GM19468 (cell line): Measurements from ENCODE around the gene ACTG1.

Experiments used
- ATAC-seq: cut with Tn5 transposase; IDR thresholded peaks from one replicate; pipeline ENCODE4 v1.9.1; 2021; ENCODE audit warnings: mild to moderate bottlenecking, moderate library complexity, moderate number of reproducible peaks; ENCODE audit not compliant: unreplicated experiment; ENCODE audit errors: extremely low read depth

Gene ACTG1

DNA sequence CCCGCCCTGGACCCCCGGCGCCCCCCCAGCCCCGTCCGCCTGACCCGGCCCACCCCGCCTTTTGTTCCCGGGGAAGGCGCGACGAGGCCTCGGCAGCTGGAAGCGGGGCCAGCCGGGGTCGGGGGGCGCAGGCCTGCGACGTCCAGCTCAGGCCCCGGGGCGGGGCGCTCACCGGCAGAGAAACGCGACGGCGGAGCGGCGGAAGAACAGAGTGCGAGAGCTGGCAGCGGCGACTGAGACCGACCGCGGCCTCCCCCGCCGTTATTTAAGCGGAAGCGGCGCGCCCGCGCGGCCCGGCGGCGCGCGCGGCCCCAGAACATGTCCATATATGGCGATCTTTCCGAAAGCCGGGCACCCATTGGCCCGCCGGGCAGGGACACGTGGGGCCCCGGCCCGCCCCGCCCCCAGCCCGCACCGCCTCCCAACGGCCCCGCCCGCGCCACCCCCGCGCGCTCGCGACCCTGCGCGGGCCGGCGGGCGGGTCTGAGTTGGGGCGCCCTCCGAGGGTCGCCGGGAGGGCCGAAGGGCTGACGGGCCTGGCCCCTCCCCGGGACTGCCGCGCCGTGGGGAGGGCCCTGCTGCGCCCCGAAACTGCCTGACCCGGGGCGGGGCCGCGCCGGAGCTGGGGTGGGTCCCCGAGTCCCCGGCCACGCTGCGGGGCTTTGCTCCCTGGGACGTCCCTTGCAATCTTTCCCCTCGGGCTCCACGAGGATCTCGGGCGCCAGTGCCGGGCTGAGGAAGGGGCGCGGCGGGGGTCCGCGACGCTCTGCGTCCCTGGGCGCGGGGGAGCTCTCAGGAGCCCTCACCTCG lies at the start of gene ACTG1:
TSS of gene ACTG1 (minus strand) at position 238 of the 810 bp plus-strand sequence. CDS start 445 bp downstream, outside the sequence.
- ATAC-seq = peak; percentile 39

DNA sequence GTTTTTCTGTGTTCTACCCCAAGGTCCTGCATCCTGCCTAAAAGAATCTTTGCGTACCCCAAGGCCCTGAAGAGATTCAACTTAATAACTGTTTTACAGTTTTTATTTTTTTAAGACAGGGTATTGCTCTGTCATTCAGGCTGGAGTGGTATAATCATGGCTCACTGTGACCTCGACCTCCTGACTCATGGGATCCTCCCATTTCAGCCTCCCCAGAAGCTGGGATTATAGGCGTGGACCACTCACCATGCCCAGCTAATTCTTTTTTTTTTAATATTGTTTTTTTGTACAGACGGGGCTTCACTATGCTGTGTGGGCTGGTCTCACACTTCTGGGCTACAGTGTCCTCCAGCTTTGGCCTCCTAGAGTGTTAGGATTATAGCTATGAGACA lies 48.9 kb upstream of the ACTG1 start:
- no peak for ATAC-seq

DNA sequence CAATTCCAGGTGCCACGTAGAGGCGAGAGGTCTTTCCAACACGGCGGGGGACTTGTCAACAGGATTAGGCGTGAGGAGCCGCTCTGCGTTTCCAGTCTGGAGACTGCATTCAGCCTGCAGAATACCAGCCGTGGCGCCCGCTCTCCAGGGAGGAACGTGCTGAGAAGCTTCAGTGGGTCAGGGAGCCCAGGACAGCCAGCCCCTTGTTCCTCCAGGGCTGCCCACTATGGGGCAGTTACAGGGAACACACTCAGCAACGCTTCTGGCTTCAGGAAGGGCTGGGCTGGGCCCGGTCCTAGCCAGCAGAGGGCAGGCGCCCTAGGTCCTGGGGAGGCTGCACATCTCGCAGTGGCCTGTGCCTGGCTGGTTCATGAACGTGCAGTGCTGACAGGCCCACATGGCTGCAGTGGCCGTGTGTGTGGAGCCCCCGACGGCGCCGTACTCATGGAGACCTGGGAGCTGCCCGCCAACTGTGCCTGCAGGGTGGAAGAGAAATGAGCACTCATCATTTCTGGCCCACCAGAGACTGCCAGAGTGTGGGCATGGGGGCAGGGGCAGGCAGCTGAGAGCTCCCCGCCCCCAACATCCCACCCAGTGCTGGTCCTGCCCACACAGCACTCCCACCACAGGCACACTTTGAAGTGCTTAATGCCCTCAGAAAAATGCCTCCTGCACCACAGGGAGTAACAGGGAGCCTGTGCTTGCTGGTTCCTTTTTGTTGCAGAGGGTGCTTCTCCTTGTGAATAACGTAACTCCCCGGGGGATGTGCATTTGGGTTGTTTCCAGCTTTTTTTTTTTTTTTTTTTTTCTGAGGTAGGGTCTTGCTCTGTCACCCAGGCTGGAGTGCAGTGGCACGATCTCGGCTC lies 46.6 kb upstream of the ACTG1 start:
- ATAC-seq = no peak

DNA sequence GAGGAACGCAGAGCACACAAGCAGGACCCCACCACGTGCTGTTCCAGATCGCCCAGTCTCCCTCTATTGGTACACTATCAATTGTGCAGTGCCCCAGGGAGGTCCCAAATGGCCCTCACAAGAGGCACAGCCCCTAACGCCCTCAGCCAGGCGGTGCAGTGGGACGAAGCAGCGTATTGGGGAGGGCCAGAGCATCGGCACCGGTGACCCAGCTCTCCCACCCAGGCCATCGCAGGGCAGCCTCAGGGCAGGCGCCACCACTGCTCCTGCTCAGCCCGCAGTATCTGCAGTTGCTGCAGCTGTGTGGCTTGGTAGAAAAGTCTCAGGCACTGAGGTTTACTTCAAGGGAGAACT lies 45.5 kb upstream of the ACTG1 start:
- no peak for ATAC-seq

DNA sequence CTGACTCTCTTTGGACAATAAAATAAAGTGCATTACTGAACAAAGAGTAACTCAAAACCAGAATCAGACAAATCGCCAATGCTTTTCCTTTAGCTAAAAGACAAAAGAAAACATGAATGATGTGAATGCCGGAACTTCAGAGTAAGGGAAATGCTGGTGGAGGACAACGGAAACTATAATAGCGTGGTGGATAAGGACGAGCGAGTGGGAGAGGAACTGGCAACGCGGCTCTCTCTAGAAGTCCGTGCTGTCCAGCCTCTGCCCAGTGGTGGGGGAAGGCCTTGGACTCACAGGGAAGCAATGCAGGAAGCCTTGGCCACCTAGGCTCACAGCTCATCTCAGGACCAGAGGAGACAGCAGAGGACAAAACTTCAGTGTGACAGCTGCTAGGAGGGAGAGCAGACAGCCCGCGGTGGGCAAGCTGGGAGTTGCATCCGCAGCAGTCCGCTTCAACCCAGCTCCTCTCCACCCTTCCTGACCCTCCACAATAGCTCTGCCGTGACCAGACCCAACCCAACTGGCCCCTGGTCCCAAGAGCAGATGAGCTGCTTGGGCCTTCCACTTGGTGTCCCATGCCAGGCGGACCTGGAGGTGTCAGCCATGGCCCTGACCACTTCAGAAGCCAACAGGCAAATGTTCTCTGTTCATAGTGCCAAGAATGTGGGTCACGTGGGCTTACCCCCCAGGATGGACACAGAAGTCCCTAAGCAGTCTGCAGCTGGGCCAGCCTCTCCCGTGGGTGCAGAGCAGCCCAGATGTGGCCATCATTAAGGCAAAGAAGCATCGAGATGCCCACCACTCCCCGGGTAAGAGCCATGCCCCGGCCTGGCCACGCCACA lies 44.9 kb upstream of the ACTG1 start:
- no peak for ATAC-seq

DNA sequence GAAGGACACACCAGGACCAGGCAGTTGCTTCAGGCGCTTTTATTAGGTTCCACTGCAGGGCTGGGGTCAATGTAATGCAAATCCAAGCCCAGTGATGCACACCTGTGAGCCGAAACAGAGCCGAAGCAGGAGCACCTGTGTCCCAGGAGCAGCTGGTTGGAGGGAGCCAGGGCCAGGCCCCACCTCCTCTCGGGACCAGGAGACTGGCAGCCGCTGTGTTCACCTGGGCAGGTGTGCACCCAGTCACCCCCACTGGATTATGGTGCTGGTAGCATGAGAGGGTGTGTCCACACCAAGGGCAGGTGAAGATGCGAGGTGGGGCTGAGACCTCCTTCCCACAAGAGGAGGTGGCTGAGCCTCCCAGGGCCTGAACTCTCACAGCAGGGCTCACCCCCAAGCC lies 44.3 kb upstream of the ACTG1 start:
- ATAC-seq = no peak

DNA sequence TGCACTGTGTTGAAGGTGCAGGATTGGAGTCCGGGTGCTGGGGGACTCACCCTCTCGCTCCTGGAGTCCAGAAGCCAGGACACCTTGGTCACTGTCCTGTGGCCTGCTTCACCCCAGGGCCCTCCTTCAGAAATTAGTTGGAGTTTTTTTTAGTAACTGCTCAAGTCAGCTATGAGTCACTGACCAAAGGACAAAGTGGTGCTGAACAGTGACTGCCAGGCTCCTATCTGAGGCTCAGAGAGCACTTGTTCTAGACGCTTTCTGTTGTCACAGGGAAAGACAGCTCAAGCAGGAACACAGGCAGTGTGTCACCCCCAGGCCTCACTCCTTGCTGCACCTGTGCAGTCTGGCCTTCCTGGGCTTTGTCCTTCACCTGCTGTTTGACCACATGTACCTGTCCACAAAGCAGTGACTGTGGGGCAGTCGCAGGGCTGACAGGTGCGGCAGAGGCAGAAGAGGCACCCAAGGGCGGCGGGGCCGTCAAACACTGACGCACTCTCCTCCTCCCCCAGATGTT lies 43.6 kb upstream of the ACTG1 start:
- ATAC-seq = no peak

DNA sequence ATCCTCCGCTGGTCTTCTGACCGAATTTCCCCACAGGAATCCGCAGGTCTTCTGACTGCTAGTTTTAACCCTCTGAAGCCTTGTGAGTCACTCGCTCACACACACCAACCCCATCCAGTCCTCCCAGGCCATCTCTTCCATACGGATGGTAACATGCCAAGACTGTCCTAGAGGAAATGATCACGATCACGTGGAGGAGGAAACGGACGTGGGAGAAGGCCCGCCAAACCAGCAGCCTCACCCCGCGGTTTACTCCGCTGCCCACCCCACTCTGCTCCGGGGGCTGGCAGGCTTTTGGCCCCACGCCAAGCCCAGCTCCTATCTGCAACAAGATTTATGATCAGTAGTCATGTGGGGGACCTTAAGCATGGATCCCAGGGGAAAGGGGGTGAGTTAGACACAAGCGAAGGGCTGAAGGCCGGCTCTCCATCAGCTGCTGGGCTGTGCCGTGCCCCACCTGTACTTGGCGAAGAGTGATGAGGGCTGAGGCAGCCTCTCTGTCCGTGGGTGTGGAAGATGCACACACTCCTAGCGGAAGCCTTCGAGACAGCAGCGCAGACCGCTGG lies 41.1 kb upstream of the ACTG1 start:
- no peak for ATAC-seq

DNA sequence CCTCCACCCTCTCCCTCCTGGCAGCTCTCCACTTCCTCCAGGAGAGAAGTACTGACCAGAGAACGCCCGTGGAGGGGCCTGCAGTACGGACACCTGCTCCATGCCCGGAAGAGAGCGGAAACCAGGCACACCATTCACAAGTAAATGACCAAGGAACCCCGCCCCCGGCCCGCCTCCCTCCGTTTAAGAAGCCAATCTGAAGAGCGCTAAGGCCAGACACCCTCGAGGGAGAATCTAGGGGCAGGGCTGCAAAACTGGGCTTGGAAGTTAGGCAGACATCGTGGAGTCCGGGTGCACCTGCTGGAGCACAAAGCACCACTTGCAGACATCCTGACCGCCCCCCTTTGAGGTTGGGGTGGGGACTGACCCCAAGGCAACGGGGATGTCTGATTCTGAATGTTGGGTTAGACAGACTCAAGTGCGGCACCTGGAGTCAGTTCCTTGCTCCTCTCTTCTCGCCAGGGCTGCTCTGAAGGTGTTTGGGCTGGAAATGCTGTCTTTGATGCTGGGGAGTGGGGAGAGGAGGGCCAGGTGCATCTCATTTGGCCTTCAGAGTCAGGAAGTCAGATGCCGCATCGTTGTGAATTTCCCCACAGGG lies 40.5 kb upstream of the ACTG1 start:
- ATAC-seq = no peak

DNA sequence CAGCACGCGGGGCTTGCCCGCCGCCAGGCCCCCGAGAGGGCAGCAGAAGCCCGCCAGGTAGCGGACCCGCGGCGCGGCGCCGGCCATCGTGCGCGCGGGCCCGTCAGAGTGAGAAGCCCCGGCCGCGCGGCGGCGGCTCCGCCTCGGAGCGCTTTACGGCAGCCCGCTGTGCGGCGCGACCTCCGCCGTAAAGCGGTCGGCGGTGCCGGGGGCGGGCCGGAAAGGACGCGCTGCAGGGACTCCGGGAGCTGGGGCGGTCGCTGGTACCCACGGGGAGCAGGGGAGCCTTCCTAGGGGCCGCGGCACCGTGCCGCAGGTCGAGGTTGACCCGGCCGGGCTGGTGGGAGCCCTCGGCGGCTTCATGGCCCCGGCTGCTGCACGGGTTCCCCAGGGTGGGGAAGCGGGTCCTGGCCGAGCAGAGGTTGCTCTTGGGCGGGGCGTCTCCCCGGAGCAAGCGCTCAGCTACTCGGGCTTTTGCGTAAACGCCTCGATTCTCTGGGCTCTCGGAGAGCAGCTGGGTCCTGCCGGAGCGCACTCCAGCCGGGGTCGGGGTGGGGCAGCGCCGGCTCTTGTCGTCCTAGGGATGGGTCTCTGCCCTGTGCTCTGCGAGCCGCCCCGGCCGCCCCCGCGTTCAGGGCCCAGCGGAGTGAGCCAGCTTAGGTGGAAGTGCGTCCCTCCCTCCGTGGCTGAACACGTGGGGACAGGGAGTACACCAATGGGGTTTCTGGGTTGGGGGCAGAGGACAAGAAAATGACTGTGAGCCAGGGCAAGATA lies 39.8 kb upstream of the ACTG1 start, which contains the start of gene FAAP100:
TSS of gene FAAP100 (minus strand) at position 110 of the 774 bp plus-strand sequence. CDS start at position 87, 23 bp downstream.
- ATAC-seq = peak; percentile 38

DNA sequence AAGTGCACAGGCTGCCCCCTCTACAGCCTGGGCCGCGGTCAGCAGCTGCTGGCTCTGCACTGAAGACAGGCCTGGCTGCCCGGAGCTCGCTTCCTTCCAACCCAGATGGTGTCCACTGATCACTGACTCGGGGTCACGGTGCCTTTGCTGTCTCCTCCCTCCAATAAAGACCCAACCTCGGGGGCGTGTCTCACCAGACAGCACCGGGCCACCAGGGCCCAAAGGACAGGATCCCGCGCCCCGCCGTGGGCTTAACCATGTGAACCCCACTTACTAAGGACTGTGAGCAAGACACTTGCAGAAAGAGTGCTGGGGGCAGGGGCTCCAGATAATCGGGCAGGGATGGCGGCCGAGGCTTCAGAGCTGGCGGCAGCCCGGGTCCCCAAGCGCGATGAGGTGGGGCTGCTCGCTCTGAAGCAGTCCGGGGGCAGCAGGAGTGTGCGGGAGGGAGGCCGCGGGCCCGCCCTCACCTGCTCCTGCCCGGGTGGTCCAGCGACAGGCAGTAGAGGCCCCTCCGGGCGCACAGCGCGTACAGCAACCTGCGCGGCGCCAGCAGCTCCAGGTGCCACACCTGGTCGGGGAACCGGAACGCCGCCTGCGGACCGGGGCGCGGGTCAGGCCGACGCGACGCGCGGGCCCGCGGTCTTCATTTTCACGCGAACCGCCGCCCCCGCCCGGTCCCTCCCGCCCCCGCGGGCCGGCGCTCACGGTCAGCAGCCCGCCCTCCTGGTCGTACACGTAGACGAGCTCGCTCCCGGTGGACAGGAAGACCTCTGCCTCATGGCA lies 39.1 kb upstream of the ACTG1 start:
- ATAC-seq = no peak

DNA sequence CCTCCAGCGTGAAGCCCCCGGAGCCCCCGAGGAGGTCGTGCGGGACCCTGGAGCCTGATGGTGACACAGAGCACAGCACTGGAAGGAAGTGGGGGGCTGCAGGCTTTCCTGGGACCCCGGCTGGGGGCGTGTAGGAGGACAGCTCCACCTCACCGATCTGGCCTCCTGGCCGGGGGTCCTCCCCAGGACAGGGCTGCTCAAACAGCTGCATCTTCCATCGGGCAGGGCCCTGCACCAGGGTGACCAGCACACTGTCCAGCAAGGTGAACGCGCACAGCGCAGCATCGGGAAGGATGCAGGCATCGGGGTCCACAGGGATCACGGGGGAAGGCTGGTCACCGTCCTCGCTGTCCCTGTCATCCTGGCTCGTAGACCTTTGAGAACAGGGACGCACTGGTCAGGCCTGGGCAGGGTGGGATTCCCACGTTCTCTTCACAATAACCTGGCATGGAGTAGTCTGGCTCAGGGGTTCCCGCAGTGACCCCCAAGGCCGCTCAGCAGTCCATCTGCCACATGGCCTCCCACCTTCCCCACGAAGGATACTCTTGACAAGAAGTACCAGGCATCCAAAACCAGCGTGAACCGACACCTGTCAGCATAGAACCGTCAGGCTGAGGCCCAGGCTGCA lies 38.3 kb upstream of the ACTG1 start:
- ATAC-seq = no peak

DNA sequence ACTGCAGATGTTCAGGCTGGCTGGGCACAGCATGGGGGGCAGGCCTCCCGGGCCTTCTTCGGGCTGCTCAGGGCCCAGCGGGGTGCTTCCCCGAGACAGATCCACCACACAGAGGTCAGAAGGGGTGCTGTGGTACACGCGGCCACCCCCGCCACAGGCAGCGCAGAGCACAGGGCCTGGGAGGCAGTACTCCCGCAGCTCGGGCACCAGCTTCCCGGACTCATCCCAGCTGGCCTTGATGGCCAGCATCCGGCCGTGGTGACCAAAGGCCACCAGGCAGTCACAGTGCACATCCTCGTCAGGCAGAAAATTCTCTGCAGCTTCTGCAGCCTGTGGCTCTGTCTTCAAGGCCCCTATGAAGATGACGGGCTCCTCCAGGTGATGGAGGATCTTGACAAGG lies 37.7 kb upstream of the ACTG1 start:
- ATAC-seq = no peak

DNA sequence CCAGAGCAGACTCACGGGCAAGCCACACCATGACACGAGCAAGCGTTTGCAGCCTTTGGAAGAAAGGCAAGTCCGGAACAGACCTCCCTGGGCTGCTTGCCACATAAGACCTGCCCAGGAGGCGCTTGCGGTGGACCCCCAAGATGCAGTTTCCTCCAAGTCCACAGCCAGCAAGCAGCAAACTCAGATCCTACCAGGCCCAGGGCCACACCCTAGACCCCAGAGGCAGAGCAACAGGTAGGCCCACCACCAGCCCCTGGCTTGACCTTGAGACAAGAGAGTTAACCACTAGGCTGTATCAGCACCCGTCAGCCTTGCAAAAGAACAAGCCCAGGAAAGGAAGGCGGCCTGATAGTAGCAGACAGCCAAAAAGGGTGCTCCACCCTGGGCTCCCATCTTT lies 37.2 kb upstream of the ACTG1 start:
- no peak for ATAC-seq

DNA sequence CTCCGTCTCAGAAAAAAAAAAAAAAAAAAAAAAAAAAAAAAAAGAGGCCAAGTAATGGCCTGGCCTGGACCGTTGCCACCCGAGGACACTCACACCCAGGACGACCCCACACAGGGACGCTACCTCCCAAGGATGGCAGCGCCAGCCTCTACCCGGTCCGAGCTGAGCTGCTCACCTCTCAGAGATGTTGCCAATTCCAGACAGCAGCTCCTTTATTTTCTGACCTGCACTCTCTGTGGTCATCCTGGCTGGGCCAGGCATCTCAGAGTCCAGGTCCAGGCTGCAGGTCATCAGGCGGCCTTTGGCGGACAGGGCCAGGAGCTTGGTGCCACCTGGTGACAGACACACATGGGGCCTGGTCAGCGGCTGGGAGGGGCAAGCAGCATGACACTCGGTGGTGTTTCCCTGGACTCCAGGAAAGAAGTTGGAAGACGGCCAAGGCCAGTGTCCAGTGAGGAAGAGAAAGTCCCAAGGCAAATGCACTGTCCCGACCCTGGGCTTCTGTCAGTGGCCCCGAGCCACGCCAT lies 36.5 kb upstream of the ACTG1 start:
- no peak for ATAC-seq

DNA sequence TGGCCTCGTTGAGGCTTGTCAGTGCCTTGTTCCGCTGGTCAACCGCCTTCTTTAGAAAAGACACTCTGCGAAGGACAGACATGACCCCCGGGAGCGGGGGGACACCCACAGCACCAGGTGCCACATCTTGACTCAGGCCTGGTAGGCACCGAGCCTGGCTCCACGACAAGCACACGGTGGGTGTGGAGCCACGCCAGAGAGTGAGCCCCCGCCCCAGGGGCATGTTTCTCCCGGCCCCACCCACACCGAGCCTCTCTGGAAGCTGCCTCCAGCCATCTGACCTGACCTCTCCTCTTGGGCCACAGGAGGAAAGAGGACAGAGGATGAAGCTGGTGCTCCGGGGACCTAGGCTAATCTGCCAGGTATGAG lies 35.0 kb upstream of the ACTG1 start:
- ATAC-seq = no peak

DNA sequence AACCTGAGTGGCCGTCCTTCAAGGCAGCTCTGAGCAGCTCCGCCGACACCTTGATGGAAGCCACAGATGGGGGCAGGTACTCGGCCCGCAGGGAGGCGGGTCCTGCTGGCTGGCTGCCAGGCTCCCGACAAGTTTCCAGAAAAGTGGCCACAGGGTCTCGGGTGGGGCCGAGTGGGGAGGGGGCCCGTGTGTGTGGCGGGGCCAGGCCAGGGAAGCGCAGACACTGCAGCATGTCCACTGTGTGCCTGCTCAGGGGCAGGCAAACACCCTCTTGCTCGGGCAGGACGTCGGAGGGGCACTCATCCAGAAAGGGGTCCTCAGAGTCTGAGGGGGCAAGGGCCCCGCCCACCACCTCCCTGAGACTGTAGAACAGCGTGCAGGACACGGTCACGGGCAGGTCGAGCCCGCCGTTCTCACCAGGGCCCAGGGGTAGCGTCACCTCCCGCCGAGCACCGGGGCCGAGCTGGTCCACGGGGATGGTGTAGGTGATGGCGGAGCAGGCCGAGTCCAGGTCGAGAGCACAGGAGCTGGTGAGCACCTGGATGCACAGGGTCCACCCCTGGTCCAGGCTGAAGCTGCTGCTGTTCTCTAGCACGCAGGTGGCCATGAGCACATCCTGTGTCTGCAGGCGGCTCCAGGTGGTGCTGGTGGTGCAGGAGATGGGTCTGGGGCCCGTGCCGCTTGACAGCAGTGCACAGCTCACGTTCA lies 34.5 kb upstream of the ACTG1 start:
- no peak for ATAC-seq
